Adrenal gland (tissue), 5 donors: ENCODE data around the gene GTF2IRD1.

Experiments
- CTCF ChIP-seq, 6 experiments: fragments of 450-650 bp in 4 of 6; fragments of 200-600 bp in 2 of 6; sonication (generic) in 1 of 6; IDR thresholded peaks; 1 replicate in 5 of 6; 2 replicates in 1 of 6; pipeline versions ENCODE4 v1.5.1 to v1.8.0; 2016 to 2021; ENCODE audit warnings: antibody characterized with exemption in 6 of 6, mild to moderate bottlenecking in 2 of 6, moderate library complexity in 1 of 6
- POLR2A ChIP-seq, 2 donors: fragments of 450-650 bp; IDR thresholded peaks; one replicate each; pipeline ENCODE4 v1.6.1; 2017; ENCODE audit warnings: antibody characterized with exemption in 2 of 2, mild to moderate bottlenecking in 2 of 2, moderate library complexity in 1 of 2
- donor health status: DM: no; HTN: no; CAD: no.

GRCh38 chr7:74503943-74504342 is 50.2 kb downstream of the GTF2IRD1 start:
- no peak for TF ChIP-seq CTCF (IDR thresholded peaks at IDR 0.05)
- TF ChIP-seq POLR2A (IDR thresholded peaks at IDR 0.05) = no peak
